Measurements from ENCODE around the gene PXN.
"Not testable (repeated sequence)": the region's sequence is repeated elsewhere in the genome, so short reads cannot be mapped to it uniquely, and the experiment has no call there.

PXN gene

DNA sequence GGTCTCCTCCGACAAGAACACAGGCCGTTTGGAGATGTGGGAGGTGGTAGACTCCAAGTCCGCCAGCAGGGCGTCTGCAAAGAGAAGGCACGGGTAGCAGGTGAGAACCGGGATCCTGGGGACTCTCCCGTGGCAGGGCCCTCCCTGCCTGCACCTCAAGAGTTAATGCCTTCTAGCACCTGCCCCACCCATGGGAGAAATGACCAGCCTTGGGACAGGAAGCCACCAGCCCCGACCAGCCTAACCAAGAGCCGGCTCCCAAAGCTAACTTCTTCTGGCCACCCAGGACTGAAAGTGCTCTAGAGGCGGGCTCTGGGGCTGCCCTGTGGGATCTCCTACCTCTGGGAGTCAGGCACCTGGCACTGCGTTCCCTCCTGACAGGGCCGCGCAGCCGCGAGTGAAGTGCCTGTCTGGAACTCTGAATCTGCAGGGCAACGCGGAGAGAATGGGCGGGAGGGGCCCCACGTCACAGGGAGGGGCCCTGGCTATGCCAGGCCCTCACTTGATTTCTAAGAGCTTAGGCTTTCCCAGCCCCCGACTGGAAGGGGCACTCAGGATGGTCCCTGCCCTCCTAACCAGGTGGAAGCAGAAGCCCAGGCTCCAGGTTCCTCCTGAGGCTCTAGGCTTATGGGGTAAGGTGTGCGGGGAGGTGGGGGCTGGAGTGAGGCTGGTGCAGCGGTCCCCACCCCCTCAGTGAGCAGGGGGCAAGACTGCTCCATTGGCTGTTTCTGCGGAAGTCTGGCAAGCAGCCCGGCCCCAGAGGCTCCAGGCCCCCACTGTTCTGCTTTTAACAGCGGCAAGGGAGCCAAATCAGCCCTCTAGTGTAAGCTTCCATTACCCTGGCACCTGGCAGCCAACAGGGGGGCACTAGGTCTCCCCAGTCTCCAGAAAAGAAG is 41.0 kb downstream of the PXN start:
- no peak for DNase-seq

DNA sequence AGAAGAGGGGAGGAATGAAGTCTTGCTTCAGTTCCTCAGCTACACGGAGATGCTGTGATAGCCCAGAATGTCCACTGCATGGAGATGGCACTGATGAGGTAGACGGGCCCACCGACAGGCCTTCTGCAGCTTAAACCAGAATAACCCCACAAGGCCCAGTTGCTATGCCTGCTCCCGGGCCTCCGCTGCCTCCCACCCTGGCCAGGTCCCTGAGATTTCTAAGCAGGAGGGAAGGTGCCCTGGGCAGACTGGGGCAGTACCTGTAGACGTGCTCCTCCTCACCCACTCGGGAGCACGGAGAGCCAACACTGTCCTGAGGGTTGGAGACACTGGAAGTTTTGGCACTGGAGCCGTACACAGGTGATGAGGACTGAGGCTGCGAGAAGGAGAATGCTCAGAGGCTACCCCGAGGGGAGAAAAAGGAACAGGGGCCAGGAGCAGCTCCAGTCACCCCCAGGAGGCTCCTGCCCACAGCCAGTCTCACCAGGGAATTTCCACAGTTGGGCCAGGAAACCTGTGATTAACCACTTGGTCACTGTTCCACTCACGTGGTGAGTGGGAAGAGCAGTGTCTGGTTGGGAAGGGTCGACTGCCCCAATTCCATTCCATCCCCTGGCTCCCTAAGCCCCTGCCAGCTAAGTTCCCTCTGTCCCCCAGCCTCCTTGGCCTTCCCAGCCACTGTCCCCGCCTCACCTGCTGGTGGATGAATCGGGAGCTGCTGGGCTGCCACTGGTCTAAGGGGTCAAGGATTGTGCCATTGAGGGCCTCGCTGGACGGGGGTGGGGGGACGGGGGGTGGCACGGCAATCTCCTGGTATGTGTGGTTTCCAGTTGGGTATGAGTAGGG is 41.8 kb downstream of the PXN start:
- no peak for DNase-seq

DNA sequence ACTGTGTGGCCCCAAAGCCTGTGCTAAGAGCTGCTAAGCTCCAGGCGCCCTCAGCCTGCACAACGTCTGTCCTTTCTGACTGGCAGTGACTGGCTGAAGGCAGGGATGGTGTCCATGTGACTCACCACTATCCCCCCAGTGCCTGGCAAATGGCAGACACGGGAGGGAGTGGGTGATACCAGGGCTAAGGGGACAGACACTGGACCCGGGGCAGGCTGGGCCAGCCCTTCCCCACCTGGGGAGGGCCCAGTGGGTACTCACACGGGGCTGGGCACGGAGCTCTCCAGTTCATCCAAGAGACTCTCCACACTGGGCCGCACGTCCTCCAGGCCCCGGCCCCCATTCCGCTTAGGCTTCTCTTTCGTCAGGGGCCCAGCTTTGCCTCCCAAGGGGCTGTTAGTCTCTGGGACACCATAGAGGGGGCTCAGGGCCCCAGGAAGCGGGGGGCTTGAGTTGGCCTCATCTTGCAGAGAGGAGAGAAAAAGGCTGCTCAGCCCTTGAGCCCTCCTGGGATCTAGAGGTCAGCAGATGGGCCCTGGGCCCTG is 43.2 kb downstream of the PXN start:
- DNase-seq, result no peak

DNA sequence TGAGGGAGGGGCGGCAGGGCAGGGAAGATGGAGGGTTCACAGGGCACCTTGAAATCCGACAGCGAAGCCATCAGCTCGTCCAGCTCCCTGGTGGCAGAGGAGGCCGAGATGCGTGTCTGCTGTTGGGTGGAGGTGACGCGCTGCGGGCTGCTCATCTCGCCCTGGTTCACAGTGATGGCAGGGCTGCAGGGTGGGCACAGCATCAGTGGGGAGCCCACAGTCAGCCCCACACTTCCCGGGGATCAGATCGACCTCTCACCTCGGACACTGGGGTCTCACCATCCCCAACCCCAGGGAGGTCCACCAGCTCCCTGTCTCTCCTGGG is 44.0 kb downstream of the PXN start:
- DNase-seq, result no peak

DNA sequence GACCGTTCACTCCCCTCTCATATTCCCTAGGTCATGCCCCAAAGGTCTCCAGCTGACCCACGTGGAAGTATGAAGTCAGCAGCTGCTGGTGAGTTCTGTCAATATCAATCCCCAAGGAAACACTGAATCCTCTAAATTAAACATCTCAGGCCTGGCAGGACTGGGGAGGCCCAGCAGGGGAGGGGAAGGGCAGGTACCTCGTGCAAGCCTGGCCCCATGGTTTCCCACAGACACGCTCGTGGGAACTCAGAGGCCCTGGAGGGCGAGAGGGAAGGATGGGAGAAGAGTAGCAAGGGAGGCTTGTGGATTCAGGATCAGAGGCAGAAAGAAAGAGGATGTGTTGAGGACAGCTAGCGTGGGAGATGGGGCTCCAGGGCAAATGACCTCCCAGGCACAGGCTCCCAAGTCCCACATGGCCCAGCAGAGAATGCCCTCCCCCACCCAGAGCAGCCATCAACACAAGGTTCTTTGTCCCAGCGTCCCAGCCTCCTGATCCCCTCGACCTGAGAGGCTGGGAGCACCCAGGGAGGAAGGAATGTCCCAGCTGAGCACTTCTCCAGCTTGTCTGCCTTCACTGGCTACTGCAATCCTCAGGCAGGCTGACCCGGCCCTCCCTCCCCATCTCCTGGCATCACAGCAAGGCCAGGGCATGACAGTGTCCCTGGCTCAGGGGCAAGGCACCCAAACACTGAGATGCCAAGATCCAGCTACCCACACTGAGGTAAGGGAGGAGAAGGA is 44.5 kb downstream of the PXN start:
- DNase-seq, result no peak

DNA sequence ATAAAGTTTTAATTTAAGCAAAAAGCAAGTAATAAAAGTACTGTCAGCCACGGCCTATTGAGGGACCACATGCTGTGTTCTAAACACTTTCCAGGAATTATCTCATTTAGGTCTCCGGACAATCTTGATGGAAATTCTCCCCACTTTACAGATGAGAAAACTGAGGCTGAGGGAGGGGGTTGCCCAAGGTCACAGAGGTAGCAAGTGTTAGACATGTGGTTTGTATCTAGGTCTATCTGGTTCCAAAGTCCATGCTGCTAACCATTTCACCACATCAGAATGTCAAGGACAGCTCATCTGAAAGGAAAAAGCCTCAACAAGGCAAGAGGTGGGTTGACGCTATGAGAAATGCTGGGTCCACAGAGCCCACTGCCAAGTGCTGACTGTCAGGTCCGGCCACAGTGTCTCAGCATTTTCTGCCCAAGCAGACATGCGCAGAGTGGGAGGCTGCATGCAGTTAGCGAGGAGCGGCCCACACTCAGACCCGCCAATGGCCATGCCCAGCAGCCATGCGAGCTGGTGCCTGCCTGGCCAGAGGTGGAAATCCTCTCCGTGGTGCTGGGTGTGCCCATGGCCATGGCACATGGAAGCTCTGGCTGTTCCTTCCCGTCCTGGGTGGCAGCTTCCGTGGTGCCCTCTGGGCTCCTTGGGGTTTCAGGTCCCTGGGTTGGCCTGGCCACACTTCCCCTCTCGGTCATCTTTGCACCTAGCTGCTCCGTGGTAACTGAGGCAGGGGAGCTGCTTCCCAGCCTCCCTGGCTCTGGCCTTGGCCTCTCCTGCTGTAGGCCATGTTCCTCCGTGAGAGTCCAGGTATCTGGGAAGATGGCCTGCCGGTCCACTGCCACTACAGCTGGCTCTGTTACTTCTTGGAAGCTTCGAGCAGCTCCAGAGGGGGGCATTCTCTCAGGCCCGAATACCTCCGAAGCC is 46.6 kb downstream of the PXN start:
- no peak for DNase-seq

DNA sequence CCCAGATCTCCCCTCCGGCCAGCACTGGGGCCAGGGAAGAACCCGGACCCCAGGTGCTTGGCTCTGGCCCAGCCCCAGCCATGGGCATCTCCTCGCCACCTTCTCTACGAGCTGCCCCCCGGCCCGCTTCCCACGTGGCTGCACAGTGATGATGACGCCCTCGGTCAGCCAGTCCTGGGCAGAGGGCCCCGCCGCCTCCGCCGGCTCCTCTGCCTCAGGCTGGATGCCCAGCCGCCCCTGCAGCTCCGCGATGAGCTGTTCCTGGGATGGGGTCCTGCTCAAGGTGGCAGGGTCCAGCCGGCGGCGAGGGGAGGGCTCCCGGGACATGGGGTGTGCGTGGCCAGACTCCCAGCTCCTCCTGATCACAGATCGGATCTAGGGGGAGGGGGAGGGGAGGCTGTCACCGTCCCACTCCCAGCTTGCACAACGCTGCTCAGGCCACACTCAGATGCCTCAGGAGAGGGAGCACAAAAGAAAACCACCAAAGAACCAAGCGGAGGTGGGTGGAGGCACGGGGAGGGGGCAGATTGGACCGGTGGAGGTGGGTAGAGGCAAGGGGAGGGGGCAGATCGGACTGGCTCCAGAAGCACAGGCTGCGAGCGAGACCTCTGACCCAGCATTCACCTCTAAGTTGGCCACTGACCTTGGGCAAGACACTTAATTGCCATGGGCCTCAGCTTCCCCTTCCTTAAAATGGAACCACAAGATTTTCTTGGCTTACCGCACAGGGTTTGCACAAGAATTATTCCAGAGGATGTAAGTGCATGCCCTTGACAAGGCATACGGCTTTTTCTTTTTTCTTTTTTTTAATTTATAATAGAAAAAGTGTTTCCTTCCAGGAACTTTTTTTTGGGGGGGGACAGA is 48.6 kb downstream of the PXN start:
- no peak for DNase-seq

DNA sequence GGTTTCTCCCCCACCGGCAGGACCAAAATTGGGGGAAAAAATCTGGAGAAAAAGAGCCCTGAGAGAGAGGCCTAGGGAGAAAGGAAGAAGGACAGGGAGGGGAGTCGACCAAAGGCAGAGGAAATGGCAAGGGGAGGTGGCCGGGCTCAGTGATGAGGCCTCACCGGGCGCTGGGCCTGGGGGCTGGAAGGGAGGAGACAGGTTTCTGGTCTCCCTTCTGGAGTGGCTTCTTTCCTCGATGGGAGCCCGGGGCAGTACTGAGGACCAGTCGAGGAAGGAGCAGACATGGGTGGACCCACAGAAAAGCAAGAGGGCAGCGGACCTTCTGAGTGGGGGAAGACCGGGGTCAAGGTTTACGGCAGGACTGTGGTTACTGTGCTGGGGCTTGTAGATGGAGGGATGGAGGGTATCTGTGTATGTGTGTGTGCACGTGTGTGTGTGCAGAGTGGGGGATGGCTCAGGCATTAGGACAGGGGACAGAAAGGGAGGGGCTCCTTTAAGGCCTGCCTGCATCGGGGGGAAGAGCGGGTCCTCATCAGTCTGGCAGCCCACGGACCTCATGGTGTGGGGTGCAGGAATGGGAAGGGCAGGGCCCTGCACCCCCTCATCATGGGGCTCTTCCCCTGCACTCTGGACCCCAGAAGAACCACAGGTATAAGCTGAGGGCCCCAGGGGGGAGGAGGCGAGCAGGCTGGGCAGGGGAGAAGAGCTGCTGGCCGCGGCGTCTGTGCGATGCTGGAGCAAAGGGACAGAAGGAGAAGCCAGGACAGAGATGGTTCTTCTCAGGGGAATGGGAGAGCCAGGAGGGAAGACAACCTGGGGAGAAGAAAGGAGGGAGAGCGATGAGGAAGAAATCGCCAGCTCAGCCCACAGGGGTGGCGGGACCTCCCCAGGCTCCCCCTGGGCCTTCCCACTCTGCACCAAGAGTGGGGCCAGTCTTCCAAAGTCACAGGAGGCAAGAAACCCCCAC is 49.5 kb downstream of the PXN start:
- no peak for DNase-seq

DNA sequence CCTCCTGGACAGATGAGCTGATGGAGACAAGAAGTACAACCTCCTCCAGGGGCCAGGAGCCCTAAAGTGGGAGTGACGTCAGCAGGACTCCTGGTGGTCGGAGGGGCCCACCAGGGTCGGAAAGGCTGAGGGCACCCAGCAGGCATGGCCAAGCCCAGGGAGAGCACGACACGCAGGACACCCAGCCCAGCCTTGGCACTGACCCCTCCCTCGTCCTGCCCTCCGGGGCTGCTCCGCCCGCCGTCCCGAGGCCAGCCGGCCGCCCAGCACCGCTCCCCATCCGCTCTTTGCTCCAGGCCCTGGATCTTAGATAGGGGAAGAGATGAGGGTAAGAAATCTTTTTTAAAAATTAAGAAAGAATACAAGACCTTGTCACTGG is 50.2 kb downstream of the PXN start:
- no peak for DNase-seq

DNA sequence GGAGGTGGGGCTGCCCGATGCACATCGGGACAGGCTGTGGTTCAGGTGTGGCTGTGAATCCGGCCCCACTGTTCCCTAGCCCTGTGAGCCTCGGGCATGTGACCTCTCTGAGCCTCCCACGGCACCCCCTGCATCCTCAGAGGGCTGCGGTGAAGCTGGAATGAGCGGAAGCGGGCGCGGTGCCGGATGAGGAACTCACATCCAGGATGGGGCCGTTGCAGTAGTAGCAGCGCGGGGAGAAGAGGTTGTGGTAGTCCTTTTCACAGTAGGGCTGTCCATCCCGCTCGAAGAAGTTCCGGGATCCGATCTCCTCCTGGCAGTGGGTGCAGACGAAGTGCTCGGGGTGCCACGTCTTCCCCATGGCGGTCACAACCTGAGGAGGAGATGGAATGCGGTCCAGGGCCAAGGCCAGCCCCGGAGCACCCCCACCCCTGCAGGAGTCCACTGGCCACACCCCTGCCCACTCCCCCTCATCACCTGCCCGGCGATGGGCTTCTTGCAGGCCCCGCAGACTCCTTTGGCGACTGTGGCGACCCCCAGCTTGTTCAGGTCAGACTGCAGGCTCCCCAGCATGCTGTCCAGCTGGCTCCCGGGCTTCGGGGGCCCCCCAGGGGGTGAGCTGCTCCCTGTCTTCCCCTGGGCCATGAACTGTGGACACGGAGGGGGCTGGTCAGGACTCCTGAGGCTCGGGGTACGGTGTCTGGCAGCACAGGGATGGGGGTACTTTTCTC is 50.7 kb downstream of the PXN start:
- no peak for DNase-seq

DNA sequence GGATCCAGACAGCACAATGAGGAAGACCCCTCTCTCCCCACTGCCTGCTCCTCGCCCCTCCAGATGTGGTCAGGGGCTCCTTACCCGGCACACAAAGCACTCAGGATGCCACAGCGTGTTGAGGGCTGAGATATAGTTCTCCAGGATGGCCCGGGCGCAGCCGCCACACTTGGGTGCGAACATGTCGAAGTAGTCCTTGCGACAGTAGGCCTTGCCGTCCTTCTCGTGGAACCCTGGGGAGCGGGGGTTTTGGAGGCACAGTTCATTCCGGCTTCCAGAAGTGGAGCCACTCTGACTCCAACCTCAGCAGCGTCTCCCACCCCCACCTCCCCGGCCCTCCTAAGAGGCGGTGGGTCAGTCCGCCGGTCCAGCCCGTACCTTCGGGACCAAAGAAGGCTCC is 51.8 kb downstream of the PXN start:
- DNase-seq, result no peak

DNA sequence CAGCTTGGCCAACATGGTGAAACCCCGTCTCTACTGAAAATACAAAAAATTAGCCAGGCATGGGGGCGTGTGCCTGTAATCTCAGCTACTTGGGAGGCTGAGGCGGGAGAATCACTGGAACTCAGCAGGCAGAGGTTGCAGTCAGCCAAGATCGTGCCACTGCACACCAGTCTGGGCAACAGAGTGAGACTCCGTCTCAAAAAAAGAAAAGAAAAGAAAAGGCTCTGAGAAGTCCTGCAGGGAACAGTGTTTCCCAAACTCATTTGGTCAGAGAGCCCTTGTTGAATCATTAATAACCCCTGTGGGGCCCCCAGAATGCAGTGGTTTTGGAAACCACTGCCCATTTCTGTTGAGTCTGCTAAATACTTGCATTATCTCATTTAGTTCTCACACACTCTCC is 52.3 kb downstream of the PXN start:
- not testable (repeated sequence) for DNase-seq

DNA sequence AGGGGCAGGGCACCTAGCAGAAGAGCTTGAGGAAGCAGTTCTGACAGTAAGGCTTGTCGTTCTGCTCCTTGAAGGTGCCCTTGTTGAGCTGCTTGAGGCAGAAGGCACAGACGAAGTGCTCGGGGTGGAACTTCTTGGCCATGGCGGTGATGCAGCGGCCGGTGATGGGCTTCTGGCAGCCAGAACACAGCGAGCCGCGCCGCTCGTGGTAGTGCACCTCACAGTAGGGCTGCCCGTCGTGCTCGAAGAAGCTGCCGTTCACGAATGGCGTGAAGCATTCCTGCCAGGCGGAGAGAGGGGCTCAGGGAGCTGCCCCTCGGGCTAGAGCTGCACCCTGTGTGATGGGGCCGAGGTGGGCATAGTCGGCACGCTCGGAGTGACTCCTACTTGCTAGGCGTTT is 53.2 kb downstream of the PXN start:
- no peak for DNase-seq

DNA sequence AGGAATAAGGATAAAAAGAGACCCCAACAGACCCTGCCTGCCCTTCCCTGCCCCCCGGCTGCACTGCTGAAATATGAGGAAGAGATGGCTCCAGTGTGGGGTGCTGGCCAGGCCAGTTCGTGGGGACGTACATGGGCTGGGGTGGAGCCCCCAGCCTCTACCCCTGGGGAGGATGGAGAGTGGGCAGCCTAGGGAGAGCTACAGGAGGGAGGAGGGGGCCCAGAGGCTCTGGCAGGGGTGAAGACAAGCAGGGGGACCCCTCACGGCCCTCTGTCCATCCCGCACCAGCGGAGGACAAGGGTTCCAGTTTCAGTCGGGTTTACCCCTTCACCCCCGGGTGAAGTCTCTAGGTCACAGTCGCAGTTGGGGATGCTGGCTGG is 53.6 kb downstream of the PXN start:
- no peak for DNase-seq

DNA sequence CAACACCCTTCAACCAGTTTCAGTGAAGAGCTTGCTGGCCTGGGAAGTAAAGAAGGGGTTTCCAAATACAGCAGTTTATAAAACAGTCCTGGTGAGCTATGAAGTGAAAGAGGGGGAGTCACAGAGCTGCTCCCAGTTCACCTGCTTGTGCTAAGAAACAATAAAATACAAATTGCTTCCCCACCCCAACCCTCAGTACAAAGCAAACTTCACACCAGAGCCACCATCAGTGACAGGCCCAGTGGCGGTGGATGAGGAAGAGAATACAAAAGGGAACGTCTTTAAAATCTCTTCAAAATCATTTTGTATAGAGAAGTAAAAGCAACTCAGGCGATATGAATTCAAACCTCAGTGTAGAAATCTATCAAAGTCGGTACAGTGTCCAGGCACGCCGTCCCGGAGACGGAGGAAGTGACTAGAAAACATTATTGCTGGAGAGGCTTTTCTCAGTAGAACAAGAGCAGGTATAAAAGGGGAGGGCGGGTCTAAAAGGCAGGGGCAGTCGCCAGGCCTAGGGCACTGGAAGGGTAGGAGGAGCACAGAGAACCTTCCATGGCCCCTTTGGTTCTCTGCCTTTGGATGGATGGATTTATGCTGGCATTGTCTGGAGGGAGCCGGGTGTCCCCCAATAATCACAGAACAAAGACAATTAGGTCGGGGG is 54.2 kb downstream of the PXN start:
- DNase-seq, result no peak

DNA sequence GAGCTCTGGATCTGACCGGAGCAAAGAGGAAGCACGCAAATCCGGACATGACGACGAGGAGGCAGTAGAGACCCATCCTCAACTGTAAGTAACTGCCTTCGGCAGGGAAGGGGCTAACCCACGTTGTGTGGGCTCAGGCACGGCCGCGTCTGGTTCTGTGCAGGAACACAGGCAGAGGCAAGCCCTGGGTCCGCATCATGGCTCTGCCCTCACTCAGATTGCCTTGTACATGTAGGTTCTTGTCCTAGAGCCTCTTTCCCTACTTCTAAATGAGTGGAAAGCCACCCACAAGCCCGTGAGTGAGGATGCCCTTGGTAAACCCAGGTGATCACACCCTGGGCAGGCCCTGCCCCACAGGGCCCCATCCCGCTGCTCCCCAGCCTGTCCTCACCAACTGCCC is 55.7 kb downstream of the PXN start:
- DNase-seq, result no peak

DNA sequence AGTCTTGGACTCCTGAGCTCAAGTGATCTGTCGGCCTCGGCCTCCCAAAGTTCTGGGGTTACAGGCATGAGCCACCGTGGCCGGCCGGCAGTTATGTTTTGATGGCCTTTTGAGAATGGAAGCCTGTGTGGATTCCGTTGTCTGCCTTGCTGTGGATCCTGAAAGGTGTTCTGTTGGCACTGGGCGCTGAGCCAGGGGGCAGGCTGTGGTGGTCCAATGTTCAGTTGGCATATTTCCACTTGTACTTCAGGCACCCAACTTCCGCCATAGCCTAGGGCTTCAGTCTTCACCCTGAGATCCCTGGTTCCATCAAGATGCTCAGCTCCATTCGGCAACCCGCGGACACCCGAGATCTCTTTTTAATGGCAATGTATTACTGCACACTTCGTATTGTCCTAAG is 58.3 kb downstream of the PXN start:
- no peak for DNase-seq

DNA sequence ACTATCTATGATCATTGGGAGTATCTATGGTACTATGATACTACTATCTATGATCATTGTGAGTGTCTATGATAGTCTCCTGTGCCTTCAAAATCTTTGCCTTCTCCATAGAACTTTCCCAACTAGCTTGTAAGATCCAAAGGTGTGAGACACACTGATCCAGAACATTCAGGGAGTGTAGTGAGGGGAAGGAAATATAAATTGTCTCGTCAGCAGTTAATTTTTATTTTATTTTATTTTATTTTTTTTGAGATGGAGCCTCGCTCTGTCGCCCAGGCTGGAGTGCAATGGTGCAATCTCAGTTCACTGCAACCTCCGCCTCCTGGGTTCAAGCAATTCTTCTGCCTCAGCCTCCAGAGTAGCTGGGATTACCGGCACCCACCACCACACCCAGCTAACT is 58.7 kb downstream of the PXN start:
- not testable (repeated sequence) for DNase-seq

DNA sequence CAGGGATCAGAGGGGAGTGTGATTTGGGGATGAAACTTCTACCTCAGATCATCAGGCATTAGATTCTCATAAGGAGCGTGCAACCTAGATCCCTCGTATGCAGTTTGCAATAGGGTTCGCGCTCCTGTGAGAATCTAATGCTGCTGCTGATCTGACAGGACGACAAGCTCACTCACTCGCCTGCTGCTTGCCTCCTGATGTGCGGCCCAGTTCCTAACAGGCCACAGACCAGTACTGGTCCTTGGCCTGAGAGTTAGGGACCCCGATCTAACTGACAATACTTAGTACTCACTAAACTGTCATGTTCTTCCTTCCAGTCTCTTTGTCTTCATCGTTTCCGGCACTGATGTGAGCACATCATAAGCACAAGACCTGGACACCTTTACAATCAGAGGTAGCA is 59.3 kb downstream of the PXN start:
- DNase-seq, result no peak

Measured in stimulated activated CD4-positive, alpha-beta T cell treated with anti-CD3 and anti-CD28 coated beads, Interleukin-15, amount 100 ng/mL, for 24 hours (primary cell).